Endothelial cell of umbilical vein (primary cell): ENCODE data around the gene KCNA5. TPM values are rescaled to one million over a fixed set of nuclear protein-coding genes. Genes with fewer than 3 reads are reported as not detected.

ENCODE experiments used
- BruUV-seq: library from RNA; stranded (reverse); fragments of 400-500 nt; replicated peaks from 2 replicates; lab custom pipeline; 2021; lab: Mats Ljungman, UMichigan
- CTCF ChIA-PET: fragments of 300-600, 350-600 bp; sonication (Branson Sonifier 250); formaldehyde crosslinking; loops from one replicate; lab custom pipeline; 2021; ENCODE audit warnings: antibody characterized with exemption, inconsistent platforms; lab: Charles Lee
- POLR2A ChIA-PET: fragments of 300-600, 350-600 bp; sonication (Branson Sonifier 250); formaldehyde crosslinking; loops from one replicate; lab custom pipeline; 2021; ENCODE audit warnings: antibody characterized with exemption, inconsistent platforms; lab: Charles Lee
- DNase-seq: peaks from one replicate; pipeline ENCODE4 v3.0.0-alpha.2; 2011; ENCODE audit warnings: low read depth, low spot score
- FAIRE-seq: peaks from 2 replicates; lab custom pipeline; 2011; peaks lifted over from hg19 to GRCh38; lab: Jason Lieb, UNC
- H2AFZ ChIP-seq: 2 replicates; pipeline ENCODE4 v1.6.0; 2012; ENCODE audit warnings: low read depth, low read length, control low read depth, inconsistent platforms
- H3K27ac ChIP-seq: 2 replicates; pipeline ENCODE4 v1.5.1; 2011; ENCODE audit warnings: low read depth, mild to moderate bottlenecking, control low read depth, low read length, moderate library complexity; ENCODE audit not compliant: insufficient read depth
- H3K27me3 ChIP-seq, 2 experiments: 2 replicates each; pipeline versions ENCODE4 v1.6.0 to v1.6.1; 2011; ENCODE audit warnings: low read length in 2 of 2, mixed read lengths in 1 of 2; ENCODE audit not compliant: control insufficient read depth in 2 of 2, insufficient read depth in 2 of 2
- H3K36me3 ChIP-seq, 2 experiments: 2 replicates in 1 of 2; 3 replicates in 1 of 2; pipeline ENCODE4 v1.5.1; 2011; ENCODE audit warnings: low read length in 2 of 2, mild to moderate bottlenecking in 1 of 2, moderate library complexity in 1 of 2; ENCODE audit not compliant: control insufficient read depth in 2 of 2, insufficient read depth in 2 of 2; ENCODE audit errors: extremely low read depth in 1 of 2
- H3K4me1 ChIP-seq: 3 replicates; pipeline ENCODE4 v1.5.1; 2011; ENCODE audit warnings: mild to moderate bottlenecking, low read length; ENCODE audit not compliant: control insufficient read depth, insufficient read depth; ENCODE audit errors: extremely low read depth
- H3K4me2 ChIP-seq: 2 replicates; pipeline ENCODE4 v1.6.1; 2011; ENCODE audit warnings: low read length, control low read depth, mixed read lengths; ENCODE audit not compliant: insufficient read depth
- H3K4me3 ChIP-seq, 3 experiments: fragments of 200-600 bp in 1 of 3; sonication (generic), shearing (Covaris generic) in 1 of 3; replicated peaks in 1 of 3; 2 replicates each; pipeline ENCODE4 v1.5.1; 2011 to 2016; ENCODE audit warnings: control low read depth in 3 of 3, low read length in 3 of 3, mild to moderate bottlenecking in 2 of 3, inconsistent platforms in 1 of 3, low read depth in 1 of 3, moderate library complexity in 1 of 3; ENCODE audit not compliant: insufficient read depth in 1 of 3
- H3K79me2 ChIP-seq: 2 replicates; pipeline ENCODE4 v1.6.0; 2012; ENCODE audit warnings: low read length, inconsistent platforms; ENCODE audit not compliant: control insufficient read depth, insufficient read depth
- H3K9ac ChIP-seq: replicated peaks from 2 replicates; pipeline ENCODE3; 2011; ENCODE audit warnings: low read length, control low read depth; ENCODE audit not compliant: insufficient read depth; ENCODE audit errors: extremely low read depth
- H3K9me1 ChIP-seq: replicated peaks from 3 replicates; pipeline ENCODE4 v1.6.0; 2011; ENCODE audit warnings: mild to moderate bottlenecking, low read length; ENCODE audit not compliant: control insufficient read depth, insufficient read depth; ENCODE audit errors: extremely low read depth
- H3K9me3 ChIP-seq: replicated peaks from 2 replicates; pipeline ENCODE4 v1.5.1; 2012; ENCODE audit warnings: low read length, inconsistent platforms; ENCODE audit not compliant: control insufficient read depth, insufficient read depth
- H4K20me1 ChIP-seq: replicated peaks from 2 replicates; pipeline ENCODE3; 2011; ENCODE audit warnings: mild to moderate bottlenecking, low read length; ENCODE audit not compliant: control insufficient read depth, insufficient read depth; ENCODE audit errors: extremely low read depth
- CTCF ChIP-seq, 2 donors: IDR thresholded peaks; 1 replicate in 1 of 2; 2 replicates in 1 of 2; pipeline ENCODE4 v1.5.1; 2011; ENCODE audit warnings: low read length in 2 of 2, mild to moderate bottlenecking in 2 of 2, moderate library complexity in 2 of 2, control low read depth in 1 of 2, inconsistent platforms in 1 of 2, low read depth in 1 of 2; ENCODE audit not compliant: insufficient read depth in 1 of 2; ENCODE audit errors: extremely low read depth in 1 of 2
- EZH2 ChIP-seq: IDR thresholded peaks from 2 replicates; pipeline ENCODE4 v1.6.1; 2012; ENCODE audit warnings: borderline replicate concordance, low read depth, mild to moderate bottlenecking, moderate library complexity, low read length, inconsistent platforms; ENCODE audit not compliant: severe bottlenecking
- FOS ChIP-seq: IDR thresholded peaks from 2 replicates; pipeline ENCODE4 v1.6.1; 2011; ENCODE audit warnings: mild to moderate bottlenecking, low read length, moderate library complexity, borderline replicate concordance; ENCODE audit not compliant: insufficient read depth
- GATA2 ChIP-seq: IDR thresholded peaks from 2 replicates; pipeline ENCODE4 v1.7.0; 2011; ENCODE audit warnings: low read depth, mild to moderate bottlenecking, moderate library complexity, mixed read lengths, low read length; ENCODE audit not compliant: insufficient read length, insufficient read depth
- JUN ChIP-seq: IDR thresholded peaks from 2 replicates; pipeline ENCODE4 v1.6.1; 2011; ENCODE audit warnings: borderline replicate concordance, low read depth; ENCODE audit not compliant: insufficient read length, insufficient read depth
- MYC ChIP-seq: IDR thresholded peaks from one replicate; pipeline ENCODE4 v1.6.1; 2011; ENCODE audit warnings: mild to moderate bottlenecking, low read depth, low read length
- POLR2A ChIP-seq: IDR thresholded peaks from 2 replicates; pipeline ENCODE4 v1.6.1; 2012; ENCODE audit warnings: low read depth, mild to moderate bottlenecking, control low read depth, low read length
- POLR2AphosphoS5 ChIP-seq: IDR thresholded peaks from 2 replicates; pipeline ENCODE4 v1.6.1; 2012; ENCODE audit warnings: low read depth, mild to moderate bottlenecking, control low read depth, low read length, moderate library complexity; ENCODE audit not compliant: insufficient read depth
- dilution Hi-C: fragments of 300-500 bp; cut with MboI; formaldehyde crosslinking; loops from one replicate; pipeline ENCODE4 v1.15.0; 2019; ENCODE audit warnings: low sequenced_read_pairs; ENCODE audit not compliant: extremely low pct_ligation_motif_present
- intact Hi-C: fragments of 100-400 bp; cut with micrococcal nuclease; formaldehyde crosslinking; loops from one replicate; pipeline ENCODE4 v1.10.0; 2022
- polyA plus RNA-seq, 4 experiments: library from polyadenylated mRNA; depleted of rRNA in 3 of 4; stranded (reverse) in 3 of 4; unstranded in 1 of 4; fragments of >200 nt; gene quantifications; 2 replicates each; pipeline versions ENCODE4 v1.2.1 to v1.2.3, GENCODE V29; 2011 to 2012; ENCODE audit warnings: missing spikeins in 1 of 4
- total RNA-seq: library from RNA; stranded (reverse); gene quantifications from 2 replicates; pipeline ENCODE4 v1.2.3, GENCODE V29; 2021
- TF ChIP-seq, protein P1 (sequence below): IDR thresholded peaks from 2 replicates; pipeline ENCODE4 v1.6.1; 2011; ENCODE audit not compliant: insufficient read depth, insufficient read length

Gene KCNA5
- total and polyA plus RNA-seq, 2 donors (not counting 3 experiments of a cell fraction or from before 2014, with no cell fraction given) = not detected

- intact Hi-C loops = no loop called here
- DNase-seq = peak; percentile 17
Observed at GRCh38 chr12:4997939-4998338, 45.7 kb upstream of the KCNA5 start.

More at GRCh38 chr12:4997939-4998338, 45.7 kb upstream of the KCNA5 start:
- H3K9ac ChIP-seq = no peak overlapping the region
- TF ChIP-seq POLR2AphosphoS5 = no peak
- peak; percentile 13 for TF ChIP-seq JUN
- TF ChIP-seq POLR2A = no peak
- peak; percentile 56 for TF ChIP-seq FOS
- peak; percentile 59 for TF ChIP-seq GATA2
- no peak for TF ChIP-seq CTCF (IDR thresholded peaks at IDR 0.05; ENCODE audit: extremely low read depth in 1 of 2, insufficient read depth in 1 of 2, low read depth in 1 of 2, low read length in 2 of 2)
- TF ChIP-seq, protein P1, sequence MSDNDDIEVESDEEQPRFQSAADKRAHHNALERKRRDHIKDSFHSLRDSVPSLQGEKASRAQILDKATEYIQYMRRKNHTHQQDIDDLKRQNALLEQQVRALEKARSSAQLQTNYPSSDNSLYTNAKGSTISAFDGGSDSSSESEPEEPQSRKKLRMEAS = no peak
- TF ChIP-seq EZH2 = no peak
- no peak for TF ChIP-seq MYC
- no peak for FAIRE-seq
- no peak overlapping the region for H3K4me3 ChIP-seq
- H3K9me1 ChIP-seq = no peaks in the 10 kb centered on the region
- no peaks in the 10 kb centered on the region for H4K20me1 ChIP-seq
- H3K4me1 ChIP-seq = no peaks in the 10 kb centered on the region
- no peaks in the 10 kb centered on the region for H3K36me3 ChIP-seq
- no peaks in the 10 kb centered on the region for H3K79me2 ChIP-seq
- ChIA-PET POLR2A (no interaction called here), CTCF (interaction anchor here (2.2 to 2.8 kb wide), 2 partner anchors 140 to 142 kb away, joined by 6 to 11 read pairs; no protein-coding TSS in a partner anchor)
- no peak overlapping the region for H3K4me2 ChIP-seq
- no peak overlapping the region for H2AFZ ChIP-seq
- H3K9me3 ChIP-seq = no peaks in the 10 kb centered on the region
- no peak overlapping the region for H3K27ac ChIP-seq
- dilution Hi-C loops = no loop called here
- H3K27me3 ChIP-seq = no peaks in the 10 kb centered on the region
- BruUV-seq = no TSS peak
